Endothelial cell of umbilical vein (primary cell): ENCODE results near the gene RAB3GAP1. TPM values are rescaled to one million over a fixed set of nuclear protein-coding genes. Genes with fewer than 3 reads are reported as not detected.

Experiments used
- BruUV-seq: library from RNA; stranded (reverse); fragments of 400-500 nt; replicated peaks from 2 replicates; lab custom pipeline; 2021; lab: Mats Ljungman, UMichigan
- CTCF ChIA-PET: fragments of 300-600, 350-600 bp; sonication (Branson Sonifier 250); formaldehyde crosslinking; loops from one replicate; lab custom pipeline; 2021; ENCODE audit warnings: antibody characterized with exemption, inconsistent platforms; lab: Charles Lee
- POLR2A ChIA-PET: fragments of 300-600, 350-600 bp; sonication (Branson Sonifier 250); formaldehyde crosslinking; loops from one replicate; lab custom pipeline; 2021; ENCODE audit warnings: antibody characterized with exemption, inconsistent platforms; lab: Charles Lee
- DNase-seq: peaks from one replicate; pipeline ENCODE4 v3.0.0-alpha.2; 2011; ENCODE audit warnings: low read depth, low spot score
- FAIRE-seq: peaks from 2 replicates; lab custom pipeline; 2011; peaks lifted over from hg19 to GRCh38; lab: Jason Lieb, UNC
- H2AFZ ChIP-seq: 2 replicates; pipeline ENCODE4 v1.6.0; 2012; ENCODE audit warnings: low read depth, low read length, control low read depth, inconsistent platforms
- H3K27ac ChIP-seq: 2 replicates; pipeline ENCODE4 v1.5.1; 2011; ENCODE audit warnings: low read depth, mild to moderate bottlenecking, control low read depth, low read length, moderate library complexity; ENCODE audit not compliant: insufficient read depth
- H3K27me3 ChIP-seq, 2 experiments: 2 replicates each; pipeline versions ENCODE4 v1.6.0 to v1.6.1; 2011; ENCODE audit warnings: low read length in 2 of 2, mixed read lengths in 1 of 2; ENCODE audit not compliant: control insufficient read depth in 2 of 2, insufficient read depth in 2 of 2
- H3K36me3 ChIP-seq, 2 experiments: 2 replicates in 1 of 2; 3 replicates in 1 of 2; pipeline ENCODE4 v1.5.1; 2011; ENCODE audit warnings: low read length in 2 of 2, mild to moderate bottlenecking in 1 of 2, moderate library complexity in 1 of 2; ENCODE audit not compliant: control insufficient read depth in 2 of 2, insufficient read depth in 2 of 2; ENCODE audit errors: extremely low read depth in 1 of 2
- H3K4me1 ChIP-seq: 3 replicates; pipeline ENCODE4 v1.5.1; 2011; ENCODE audit warnings: mild to moderate bottlenecking, low read length; ENCODE audit not compliant: control insufficient read depth, insufficient read depth; ENCODE audit errors: extremely low read depth
- H3K4me2 ChIP-seq: 2 replicates; pipeline ENCODE4 v1.6.1; 2011; ENCODE audit warnings: low read length, control low read depth, mixed read lengths; ENCODE audit not compliant: insufficient read depth
- H3K4me3 ChIP-seq, 3 experiments: fragments of 200-600 bp in 1 of 3; sonication (generic), shearing (Covaris generic) in 1 of 3; replicated peaks in 1 of 3; 2 replicates each; pipeline ENCODE4 v1.5.1; 2011 to 2016; ENCODE audit warnings: control low read depth in 3 of 3, low read length in 3 of 3, mild to moderate bottlenecking in 2 of 3, inconsistent platforms in 1 of 3, low read depth in 1 of 3, moderate library complexity in 1 of 3; ENCODE audit not compliant: insufficient read depth in 1 of 3
- H3K79me2 ChIP-seq: 2 replicates; pipeline ENCODE4 v1.6.0; 2012; ENCODE audit warnings: low read length, inconsistent platforms; ENCODE audit not compliant: control insufficient read depth, insufficient read depth
- H3K9ac ChIP-seq: replicated peaks from 2 replicates; pipeline ENCODE3; 2011; ENCODE audit warnings: low read length, control low read depth; ENCODE audit not compliant: insufficient read depth; ENCODE audit errors: extremely low read depth
- H3K9me1 ChIP-seq: replicated peaks from 3 replicates; pipeline ENCODE4 v1.6.0; 2011; ENCODE audit warnings: mild to moderate bottlenecking, low read length; ENCODE audit not compliant: control insufficient read depth, insufficient read depth; ENCODE audit errors: extremely low read depth
- H3K9me3 ChIP-seq: replicated peaks from 2 replicates; pipeline ENCODE4 v1.5.1; 2012; ENCODE audit warnings: low read length, inconsistent platforms; ENCODE audit not compliant: control insufficient read depth, insufficient read depth
- H4K20me1 ChIP-seq: replicated peaks from 2 replicates; pipeline ENCODE3; 2011; ENCODE audit warnings: mild to moderate bottlenecking, low read length; ENCODE audit not compliant: control insufficient read depth, insufficient read depth; ENCODE audit errors: extremely low read depth
- CTCF ChIP-seq, 2 donors: IDR thresholded peaks; 1 replicate in 1 of 2; 2 replicates in 1 of 2; pipeline ENCODE4 v1.5.1; 2011; ENCODE audit warnings: low read length in 2 of 2, mild to moderate bottlenecking in 2 of 2, moderate library complexity in 2 of 2, control low read depth in 1 of 2, inconsistent platforms in 1 of 2, low read depth in 1 of 2; ENCODE audit not compliant: insufficient read depth in 1 of 2; ENCODE audit errors: extremely low read depth in 1 of 2
- EZH2 ChIP-seq: IDR thresholded peaks from 2 replicates; pipeline ENCODE4 v1.6.1; 2012; ENCODE audit warnings: borderline replicate concordance, low read depth, mild to moderate bottlenecking, moderate library complexity, low read length, inconsistent platforms; ENCODE audit not compliant: severe bottlenecking
- FOS ChIP-seq: IDR thresholded peaks from 2 replicates; pipeline ENCODE4 v1.6.1; 2011; ENCODE audit warnings: mild to moderate bottlenecking, low read length, moderate library complexity, borderline replicate concordance; ENCODE audit not compliant: insufficient read depth
- GATA2 ChIP-seq: IDR thresholded peaks from 2 replicates; pipeline ENCODE4 v1.7.0; 2011; ENCODE audit warnings: low read depth, mild to moderate bottlenecking, moderate library complexity, mixed read lengths, low read length; ENCODE audit not compliant: insufficient read length, insufficient read depth
- JUN ChIP-seq: IDR thresholded peaks from 2 replicates; pipeline ENCODE4 v1.6.1; 2011; ENCODE audit warnings: borderline replicate concordance, low read depth; ENCODE audit not compliant: insufficient read length, insufficient read depth
- MYC ChIP-seq: IDR thresholded peaks from one replicate; pipeline ENCODE4 v1.6.1; 2011; ENCODE audit warnings: mild to moderate bottlenecking, low read depth, low read length
- POLR2A ChIP-seq: IDR thresholded peaks from 2 replicates; pipeline ENCODE4 v1.6.1; 2012; ENCODE audit warnings: low read depth, mild to moderate bottlenecking, control low read depth, low read length
- POLR2AphosphoS5 ChIP-seq: IDR thresholded peaks from 2 replicates; pipeline ENCODE4 v1.6.1; 2012; ENCODE audit warnings: low read depth, mild to moderate bottlenecking, control low read depth, low read length, moderate library complexity; ENCODE audit not compliant: insufficient read depth
- dilution Hi-C: fragments of 300-500 bp; cut with MboI; formaldehyde crosslinking; loops from one replicate; pipeline ENCODE4 v1.15.0; 2019; ENCODE audit warnings: low sequenced_read_pairs; ENCODE audit not compliant: extremely low pct_ligation_motif_present
- intact Hi-C: fragments of 100-400 bp; cut with micrococcal nuclease; formaldehyde crosslinking; loops from one replicate; pipeline ENCODE4 v1.10.0; 2022
- polyA plus RNA-seq, 4 experiments: library from polyadenylated mRNA; depleted of rRNA in 3 of 4; stranded (reverse) in 3 of 4; unstranded in 1 of 4; fragments of >200 nt; gene quantifications; 2 replicates each; pipeline versions ENCODE4 v1.2.1 to v1.2.3, GENCODE V29; 2011 to 2012; ENCODE audit warnings: missing spikeins in 1 of 4
- total RNA-seq: library from RNA; stranded (reverse); gene quantifications from 2 replicates; pipeline ENCODE4 v1.2.3, GENCODE V29; 2021
- TF ChIP-seq, protein P1 (sequence below): IDR thresholded peaks from 2 replicates; pipeline ENCODE4 v1.6.1; 2011; ENCODE audit not compliant: insufficient read depth, insufficient read length

RAB3GAP1 gene
- total and polyA plus RNA-seq, 2 donors (not counting 3 experiments of a cell fraction or from before 2014, with no cell fraction given), result 14.9 to 39.5 TPM

- ChIA-PET CTCF (no interaction called here), POLR2A (no interaction called here)
- no peak for FAIRE-seq
- Histone ChIP-seq H3K4me2 (no peak overlapping the region), H3K9me1 (no peaks in the 10 kb centered on the region), H3K27ac (no peak overlapping the region), H3K36me3 (peaks cover 2 to 13% of the 10 kb centered on the region in 2 experiments), H3K9ac (no peak overlapping the region), H3K9me3 (no peaks in the 10 kb centered on the region), H3K27me3 (no peaks in the 10 kb centered on the region), H3K4me1 (no peaks in the 10 kb centered on the region), H4K20me1 (no peaks in the 10 kb centered on the region), H2AFZ (no peak overlapping the region), H3K79me2 (no peaks in the 10 kb centered on the region), H3K4me3 (no peak overlapping the region)
- TF ChIP-seq POLR2A, result no peak
- TF ChIP-seq CTCF (IDR thresholded peaks at IDR 0.05; ENCODE audit: extremely low read depth in 1 of 2, insufficient read depth in 1 of 2, low read depth in 1 of 2, low read length in 2 of 2), result no peak
- no peak for TF ChIP-seq JUN
- TF ChIP-seq EZH2, result no peak
- TF ChIP-seq MYC, result no peak
- no peak for TF ChIP-seq GATA2
- no peak for TF ChIP-seq POLR2AphosphoS5
- TF ChIP-seq, protein P1, sequence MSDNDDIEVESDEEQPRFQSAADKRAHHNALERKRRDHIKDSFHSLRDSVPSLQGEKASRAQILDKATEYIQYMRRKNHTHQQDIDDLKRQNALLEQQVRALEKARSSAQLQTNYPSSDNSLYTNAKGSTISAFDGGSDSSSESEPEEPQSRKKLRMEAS, result no peak
- no peak for TF ChIP-seq FOS
- BruUV-seq, result no TSS peak
- dilution Hi-C loops, result no loop called here
- intact Hi-C loops, result no loop called here
- no peak for DNase-seq
Observed at GRCh38 chr2:135096665-135097446, 44.8 kb downstream of the RAB3GAP1 start.
